B cell (primary cell): ENCODE results near the gene COL25A1.

Experiments used
- EZH2 ChIP-seq: IDR thresholded peaks from 2 replicates; pipeline ENCODE4 v1.6.1; 2012; ENCODE audit warnings: borderline replicate concordance, low read depth, mild to moderate bottlenecking, moderate library complexity, low read length; ENCODE audit not compliant: insufficient read depth, poor library complexity, severe bottlenecking
- TF ChIP-seq, protein P1 (sequence below): fragments of 200-600 bp; IDR thresholded peaks from one replicate; pipeline ENCODE4 v1.8.0; 2022; ENCODE audit warnings: antibody characterized with exemption, mild to moderate bottlenecking

DNA sequence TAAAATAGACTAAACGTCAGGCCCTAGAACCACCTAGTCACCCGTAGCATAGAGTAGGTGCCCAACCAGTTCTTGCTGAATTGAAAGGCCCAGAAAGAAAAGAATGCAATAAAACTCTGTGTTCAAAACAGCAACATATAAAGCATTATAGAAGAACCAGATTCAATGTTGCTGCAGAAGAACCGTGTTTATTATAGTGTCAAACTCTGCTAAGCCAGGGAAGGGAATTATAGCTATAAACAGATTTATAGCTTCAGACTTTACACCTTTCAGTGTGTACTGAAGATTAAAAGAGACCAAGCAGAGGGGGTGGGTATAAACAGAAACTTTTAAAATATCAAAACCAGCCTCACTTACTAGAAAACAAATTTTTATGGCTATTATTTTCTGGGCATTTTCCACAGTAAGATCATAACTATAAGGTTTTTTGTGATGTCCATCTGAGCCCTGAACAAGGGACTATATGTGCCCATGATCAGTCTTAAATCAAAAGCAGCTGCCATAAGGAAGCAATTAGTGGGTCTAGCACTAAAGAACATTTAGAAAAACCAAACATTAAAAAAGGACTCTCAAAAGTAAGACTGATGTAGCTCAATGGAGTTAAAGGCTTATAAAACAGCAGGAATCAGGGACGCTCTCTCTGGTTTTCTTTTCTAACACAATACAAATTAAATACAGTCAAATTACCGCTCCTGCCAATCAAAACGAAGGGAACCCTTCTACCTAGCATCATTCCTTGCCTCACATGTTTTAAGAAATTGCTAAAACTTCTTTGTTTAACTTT lies 319.9 kb downstream of the COL25A1 start:
- TF ChIP-seq, protein P1, sequence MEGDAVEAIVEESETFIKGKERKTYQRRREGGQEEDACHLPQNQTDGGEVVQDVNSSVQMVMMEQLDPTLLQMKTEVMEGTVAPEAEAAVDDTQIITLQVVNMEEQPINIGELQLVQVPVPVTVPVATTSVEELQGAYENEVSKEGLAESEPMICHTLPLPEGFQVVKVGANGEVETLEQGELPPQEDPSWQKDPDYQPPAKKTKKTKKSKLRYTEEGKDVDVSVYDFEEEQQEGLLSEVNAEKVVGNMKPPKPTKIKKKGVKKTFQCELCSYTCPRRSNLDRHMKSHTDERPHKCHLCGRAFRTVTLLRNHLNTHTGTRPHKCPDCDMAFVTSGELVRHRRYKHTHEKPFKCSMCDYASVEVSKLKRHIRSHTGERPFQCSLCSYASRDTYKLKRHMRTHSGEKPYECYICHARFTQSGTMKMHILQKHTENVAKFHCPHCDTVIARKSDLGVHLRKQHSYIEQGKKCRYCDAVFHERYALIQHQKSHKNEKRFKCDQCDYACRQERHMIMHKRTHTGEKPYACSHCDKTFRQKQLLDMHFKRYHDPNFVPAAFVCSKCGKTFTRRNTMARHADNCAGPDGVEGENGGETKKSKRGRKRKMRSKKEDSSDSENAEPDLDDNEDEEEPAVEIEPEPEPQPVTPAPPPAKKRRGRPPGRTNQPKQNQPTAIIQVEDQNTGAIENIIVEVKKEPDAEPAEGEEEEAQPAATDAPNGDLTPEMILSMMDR: no peak
- no peak for TF ChIP-seq EZH2
